Lower leg skin (tissue), 3 donors: ENCODE data around the gene UBAP1L.

Source experiments
- POLR2A ChIP-seq, 2 donors: fragments of 450-650 bp; IDR thresholded peaks; one replicate each; pipeline ENCODE4 v1.6.1; 2016 to 2017; ENCODE audit warnings: antibody characterized with exemption in 2 of 2, mild to moderate bottlenecking in 1 of 2, moderate library complexity in 1 of 2
- TF ChIP-seq, protein P1 (sequence below), 3 donors: fragments of 450-650 bp; IDR thresholded peaks; one replicate each; pipeline ENCODE4 v1.5.1; 2016; ENCODE audit warnings: antibody characterized with exemption in 3 of 3, mild to moderate bottlenecking in 3 of 3, moderate library complexity in 2 of 3

DNA sequence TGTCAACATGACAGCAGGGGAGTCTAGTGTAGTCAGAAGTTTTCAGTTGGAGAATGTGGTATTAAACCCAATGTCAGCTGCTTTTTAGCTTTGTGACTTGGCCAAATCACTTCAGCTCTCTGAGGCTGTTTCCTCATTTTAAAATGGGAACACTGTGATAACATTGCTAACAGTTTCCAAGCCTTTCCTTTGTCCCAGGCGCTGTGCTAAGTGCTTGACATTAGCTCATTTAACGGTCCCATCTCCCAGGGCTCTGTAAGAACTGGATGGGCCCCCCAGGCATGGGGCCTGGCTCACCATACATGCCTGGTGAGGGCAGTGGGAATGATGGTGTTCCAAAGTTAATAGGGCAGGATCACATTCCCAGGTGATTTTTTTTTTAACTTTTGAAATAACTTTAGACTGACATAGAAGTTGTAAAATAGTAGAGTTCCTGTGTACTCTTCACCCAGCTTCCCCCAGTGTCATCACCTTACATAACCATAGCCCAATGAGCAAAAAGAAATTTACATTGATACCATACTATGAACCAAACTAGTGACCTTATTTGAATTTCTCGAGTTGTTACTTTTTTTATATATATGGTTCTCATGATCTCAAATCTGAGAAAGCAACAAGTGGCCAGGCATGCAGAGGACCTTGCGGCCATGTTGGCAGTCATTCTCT, 54.9 kb downstream of the UBAP1L start:
- no peak for TF ChIP-seq POLR2A (IDR thresholded peaks at IDR 0.05)
- TF ChIP-seq, protein P1, sequence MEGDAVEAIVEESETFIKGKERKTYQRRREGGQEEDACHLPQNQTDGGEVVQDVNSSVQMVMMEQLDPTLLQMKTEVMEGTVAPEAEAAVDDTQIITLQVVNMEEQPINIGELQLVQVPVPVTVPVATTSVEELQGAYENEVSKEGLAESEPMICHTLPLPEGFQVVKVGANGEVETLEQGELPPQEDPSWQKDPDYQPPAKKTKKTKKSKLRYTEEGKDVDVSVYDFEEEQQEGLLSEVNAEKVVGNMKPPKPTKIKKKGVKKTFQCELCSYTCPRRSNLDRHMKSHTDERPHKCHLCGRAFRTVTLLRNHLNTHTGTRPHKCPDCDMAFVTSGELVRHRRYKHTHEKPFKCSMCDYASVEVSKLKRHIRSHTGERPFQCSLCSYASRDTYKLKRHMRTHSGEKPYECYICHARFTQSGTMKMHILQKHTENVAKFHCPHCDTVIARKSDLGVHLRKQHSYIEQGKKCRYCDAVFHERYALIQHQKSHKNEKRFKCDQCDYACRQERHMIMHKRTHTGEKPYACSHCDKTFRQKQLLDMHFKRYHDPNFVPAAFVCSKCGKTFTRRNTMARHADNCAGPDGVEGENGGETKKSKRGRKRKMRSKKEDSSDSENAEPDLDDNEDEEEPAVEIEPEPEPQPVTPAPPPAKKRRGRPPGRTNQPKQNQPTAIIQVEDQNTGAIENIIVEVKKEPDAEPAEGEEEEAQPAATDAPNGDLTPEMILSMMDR (IDR thresholded peaks at IDR 0.05), result no peak
